IMR-90 (cell line): ENCODE data around the gene PLEKHH2. TPM values are rescaled to one million over a fixed set of nuclear protein-coding genes. Genes with fewer than 3 reads are reported as not detected.
"Not testable (repeated sequence)": the region's sequence is repeated elsewhere in the genome, so short reads cannot be mapped to it uniquely, and the experiment has no call there.

Source experiments
- ATAC-seq: fragments of 200-7000 bp; cut with Tn5 transposase; 2 replicates; pipeline ENCODE4 v1.9.1; 2020; ENCODE audit warnings: low read depth, mild to moderate bottlenecking, moderate library complexity
- BruUV-seq: library from RNA; stranded (reverse); fragments of 400-500 nt; replicated peaks from 2 replicates; lab custom pipeline; 2021; lab: Mats Ljungman, UMichigan
- CTCF ChIA-PET: fragments of 300-600 bp; formaldehyde crosslinking; extraction: SDS; loops from one replicate; lab custom pipeline; 2021; ENCODE audit warnings: antibody characterized with exemption; lab: Yijun Ruan, JAX
- POLR2A ChIA-PET: fragments of 300-600 bp; sonication (Branson Sonifier 250); formaldehyde crosslinking; loops from one replicate; lab custom pipeline; 2022; ENCODE audit warnings: antibody characterized with exemption; ENCODE audit not compliant: unreplicated experiment; lab: Charles Lee
- DNase-seq: peaks from one replicate; pipeline ENCODE4 v3.0.0; 2013
- H2AFZ ChIP-seq: replicated peaks from 2 replicates; pipeline ENCODE3; 2013; ENCODE audit warnings: low read length, mild to moderate bottlenecking; ENCODE audit not compliant: poor library complexity
- H2AK5ac ChIP-seq: 2 replicates; pipeline ENCODE4 v1.6.1; 2013; ENCODE audit warnings: low read depth, low read length, inconsistent platforms
- H2AK9ac ChIP-seq: replicated peaks from 2 replicates; pipeline ENCODE3; 2013; ENCODE audit warnings: mild to moderate bottlenecking, low read depth, low read length, moderate library complexity; ENCODE audit not compliant: poor library complexity
- H2BK120ac ChIP-seq: 2 replicates; pipeline ENCODE4 v1.6.1; 2013; ENCODE audit warnings: low read depth, low read length, inconsistent platforms
- H2BK15ac ChIP-seq: 3 replicates; pipeline ENCODE4 v1.6.1; 2013; ENCODE audit warnings: low read depth, low read length, inconsistent platforms
- H2BK20ac ChIP-seq: 2 replicates; pipeline ENCODE4 v1.6.1; 2013; ENCODE audit warnings: low read depth, mild to moderate bottlenecking, inconsistent platforms, low read length, moderate library complexity
- H2BK5ac ChIP-seq: 2 replicates; pipeline ENCODE4 v1.6.1; 2013; ENCODE audit warnings: mild to moderate bottlenecking, low read depth, low read length, inconsistent platforms; ENCODE audit not compliant: poor library complexity, severe bottlenecking
- H3K14ac ChIP-seq: replicated peaks from 2 replicates; pipeline ENCODE4 v1.6.1; 2013; ENCODE audit warnings: low read depth, low read length, inconsistent platforms
- H3K18ac ChIP-seq: 2 replicates; pipeline ENCODE4 v1.6.1; 2013; ENCODE audit warnings: low read depth, low read length, control low read depth
- H3K23ac ChIP-seq: 2 replicates; pipeline ENCODE4 v1.6.1; 2013; ENCODE audit warnings: low read depth, low read length, inconsistent platforms
- H3K27ac ChIP-seq: 2 replicates; pipeline ENCODE4 v1.5.1; 2013; ENCODE audit warnings: mild to moderate bottlenecking, control low read depth, low read length; ENCODE audit not compliant: insufficient read depth
- H3K27me3 ChIP-seq: 2 replicates; pipeline ENCODE4 v1.6.1; 2013; ENCODE audit warnings: low read length; ENCODE audit not compliant: control insufficient read depth, insufficient read depth
- H3K36me3 ChIP-seq: 2 replicates; pipeline ENCODE4 v1.6.1; 2013; ENCODE audit warnings: low read length, mixed read lengths; ENCODE audit not compliant: control insufficient read depth, insufficient read depth
- H3K4ac ChIP-seq: 2 replicates; pipeline ENCODE4 v1.6.1; 2013; ENCODE audit warnings: low read depth, low read length, inconsistent platforms
- H3K4me1 ChIP-seq: 2 replicates; pipeline ENCODE4 v1.6.1; 2013; ENCODE audit warnings: low read length, mixed read lengths; ENCODE audit not compliant: control insufficient read depth, insufficient read depth
- H3K4me2 ChIP-seq: 2 replicates; pipeline ENCODE4 v1.6.1; 2013; ENCODE audit warnings: low read depth, mild to moderate bottlenecking, control low read depth, low read length, moderate library complexity
- H3K4me3 ChIP-seq: 2 replicates; pipeline ENCODE4 v1.5.1; 2013; ENCODE audit warnings: low read depth, mild to moderate bottlenecking, control low read depth, low read length, moderate library complexity; ENCODE audit not compliant: insufficient read depth
- H3K56ac ChIP-seq: 2 replicates; pipeline ENCODE4 v1.6.1; 2013; ENCODE audit warnings: low read length, inconsistent platforms; ENCODE audit not compliant: insufficient read depth; ENCODE audit errors: extremely low read depth
- H3K79me1 ChIP-seq, 2 experiments: 2 replicates each; pipeline ENCODE4 v1.6.1; 2013; ENCODE audit warnings: low read length in 2 of 2, inconsistent platforms in 1 of 2, low read depth in 1 of 2
- H3K9ac ChIP-seq: 2 replicates; pipeline ENCODE4 v1.6.1; 2013; ENCODE audit warnings: low read depth, low read length, control low read depth
- H3K9me1 ChIP-seq: 2 replicates; pipeline ENCODE4 v1.6.1; 2013; ENCODE audit warnings: low read length, inconsistent platforms; ENCODE audit not compliant: insufficient read depth
- H3K9me3 ChIP-seq: 2 replicates; pipeline ENCODE4 v1.6.1; 2013; ENCODE audit warnings: low read length; ENCODE audit not compliant: control insufficient read depth, insufficient read depth
- H4K20me1 ChIP-seq: 2 replicates; pipeline ENCODE4 v1.6.1; 2013; ENCODE audit warnings: low read length, inconsistent platforms; ENCODE audit not compliant: insufficient read depth
- H4K5ac ChIP-seq: 2 replicates; pipeline ENCODE4 v1.6.1; 2013; ENCODE audit warnings: mild to moderate bottlenecking, low read depth, low read length, control low read depth
- H4K8ac ChIP-seq, 2 experiments: 2 replicates each; pipeline ENCODE4 v1.6.1; 2013; ENCODE audit warnings: low read depth in 2 of 2, low read length in 2 of 2, control low read depth in 1 of 2, inconsistent platforms in 1 of 2
- H4K91ac ChIP-seq: 2 replicates; pipeline ENCODE4 v1.6.1; 2013; ENCODE audit warnings: low read depth, low read length, inconsistent platforms; ENCODE audit not compliant: insufficient read depth
- WGBS, 2 experiments: methylation state at CpG; one replicate each; pipeline versions ENCODE4 v1.1.5 to v1.1.7; 2013; ENCODE audit warnings: missing lambda C conversion rate in 2 of 2; ENCODE audit not compliant: insufficient read length in 1 of 2; ENCODE audit errors: extremely low coverage in 2 of 2; 5-methylcytosine and 5-hydroxymethylcytosine counted together
- dilution Hi-C: fragments of 300-500 bp; cut with HindIII; formaldehyde crosslinking; loops from one replicate; pipeline ENCODE4 v1.14.3; 2018; ENCODE audit warnings: low sequenced_read_pairs; ENCODE audit not compliant: unreplicated experiment
- in situ Hi-C: fragments of 300-500 bp; cut with MboI; formaldehyde crosslinking; loops from 3 replicates; pipeline ENCODE4 v1.14.3; 2019; ENCODE audit warnings: low sequenced_read_pairs, inconsistent platforms, mixed read lengths
- intact Hi-C: fragments of 100-400 bp; cut with micrococcal nuclease; formaldehyde crosslinking; loops from 2 replicates; pipeline ENCODE4 v1.10.0; 2022
- polyA plus RNA-seq, 3 experiments: library from polyadenylated mRNA; depleted of rRNA; stranded (reverse); fragments of >200 nt; gene quantifications; 2 replicates each; pipeline ENCODE4 v1.2.3, GENCODE V29; 2012; ENCODE audit warnings: low replicate concordance in 1 of 3
- total RNA-seq: library from RNA; depleted of rRNA; stranded (reverse); fragments of >200 nt; gene quantifications from 2 replicates; pipeline ENCODE4 v1.2.3, GENCODE V29; 2012

Gene PLEKHH2
- total and polyA plus RNA-seq, 2 of the 4 experiments (the other 2 are of a cell fraction), result 2.0 to 3.3 TPM

GRCh38 chr2:43677783-43678182, 40.7 kb downstream of the PLEKHH2 start:
- H3K14ac ChIP-seq, POLR2A ChIA-PET, H3K4ac ChIP-seq, dilution Hi-C loops, H3K9me1 ChIP-seq, H3K18ac ChIP-seq, CTCF ChIA-PET, H3K79me1 ChIP-seq, H3K9ac ChIP-seq, H4K20me1 ChIP-seq, DNase-seq, H3K36me3 ChIP-seq, H4K91ac ChIP-seq, H2BK5ac ChIP-seq, H3K27ac ChIP-seq, H4K8ac ChIP-seq, BruUV-seq, ATAC-seq, intact Hi-C loops, H3K4me2 ChIP-seq, H3K9me3 ChIP-seq, H3K23ac ChIP-seq, H2AFZ ChIP-seq, H4K5ac ChIP-seq, H2AK5ac ChIP-seq, H3K56ac ChIP-seq, H2BK120ac ChIP-seq, H2AK9ac ChIP-seq, H3K4me1 ChIP-seq, H3K27me3 ChIP-seq, H2BK15ac ChIP-seq, H2BK20ac ChIP-seq, H3K4me3 ChIP-seq, in situ Hi-C loops: not testable (repeated sequence)
- no CpG with 5 or more reads among the region's 32 CpGs for WGBS, 2 experiments
